BE2C (cell line): Measurements from ENCODE around the gene PTPRN2.

Experiments used
- DNase-seq: peaks from one replicate; pipeline ENCODE4 v3.0.0-alpha.2; 2020
- H3K27me3 ChIP-seq: fragments of 250-450 bp; sonication (Bioruptor Pico); 2 replicates; pipeline ENCODE4 v1.5.1; 2020; ENCODE audit warnings: mild to moderate bottlenecking
- H3K36me3 ChIP-seq: fragments of 250-450 bp; sonication (Bioruptor Pico); 2 replicates; pipeline ENCODE4 v1.5.1; 2020; ENCODE audit warnings: mild to moderate bottlenecking
- H3K4me1 ChIP-seq: fragments of 250-450 bp; sonication (Bioruptor Pico); 2 replicates; pipeline ENCODE4 v1.5.1; 2020
- H3K4me3 ChIP-seq: 2 replicates; pipeline ENCODE4 v1.5.1; 2011; ENCODE audit warnings: low read depth, low read length
- H3K9me3 ChIP-seq: fragments of 250-450 bp; sonication (Bioruptor Pico); 2 replicates; pipeline ENCODE4 v1.5.1; 2020
- TF ChIP-seq, protein P1 (sequence below): IDR thresholded peaks from 2 replicates; pipeline ENCODE4 v1.5.1; 2012; ENCODE audit warnings: mild to moderate bottlenecking, low read depth, low read length

The PTPRN2 gene

DNA sequence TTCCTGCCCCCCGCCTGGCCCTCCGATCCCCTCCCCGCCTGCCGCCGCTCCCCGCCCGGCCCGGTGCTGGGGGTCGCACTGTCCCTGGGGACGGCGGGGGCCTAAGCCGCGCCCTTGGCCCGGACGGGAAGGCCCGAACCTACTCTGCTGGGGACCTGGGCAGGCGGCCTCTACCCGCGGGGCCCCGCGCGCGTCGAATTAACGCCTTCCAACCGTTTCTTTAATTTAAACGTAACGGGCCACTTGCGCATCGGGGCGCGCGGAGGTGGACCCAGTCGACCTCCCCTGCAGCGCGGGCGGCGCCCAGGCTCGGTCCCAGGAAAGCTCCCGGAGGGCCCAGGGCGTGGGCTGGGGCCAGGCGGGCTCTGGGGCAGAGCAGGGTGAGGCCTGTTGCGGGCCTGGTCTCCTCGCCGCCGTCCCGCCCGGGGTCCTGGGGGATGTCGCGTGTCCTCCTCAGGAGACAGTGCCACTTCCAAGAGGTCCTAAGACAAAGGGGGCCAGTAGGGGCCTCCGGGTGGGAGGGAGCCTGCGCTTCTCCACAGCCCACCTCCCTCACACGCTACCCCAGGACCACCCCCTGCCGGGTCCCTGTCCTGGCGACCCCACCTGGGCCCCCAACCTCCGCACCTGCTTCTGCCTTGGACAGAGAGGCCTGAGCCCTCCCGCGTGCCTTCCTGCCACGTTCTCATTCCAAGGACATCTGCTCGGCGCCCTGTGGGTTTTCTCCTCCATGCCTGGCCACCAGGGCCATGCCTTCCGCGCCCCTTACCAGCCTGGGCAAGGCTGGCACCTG, 658 bp upstream of the PTPRN2 start:
- peak; percentile 19 for DNase-seq
- TF ChIP-seq, protein P1, sequence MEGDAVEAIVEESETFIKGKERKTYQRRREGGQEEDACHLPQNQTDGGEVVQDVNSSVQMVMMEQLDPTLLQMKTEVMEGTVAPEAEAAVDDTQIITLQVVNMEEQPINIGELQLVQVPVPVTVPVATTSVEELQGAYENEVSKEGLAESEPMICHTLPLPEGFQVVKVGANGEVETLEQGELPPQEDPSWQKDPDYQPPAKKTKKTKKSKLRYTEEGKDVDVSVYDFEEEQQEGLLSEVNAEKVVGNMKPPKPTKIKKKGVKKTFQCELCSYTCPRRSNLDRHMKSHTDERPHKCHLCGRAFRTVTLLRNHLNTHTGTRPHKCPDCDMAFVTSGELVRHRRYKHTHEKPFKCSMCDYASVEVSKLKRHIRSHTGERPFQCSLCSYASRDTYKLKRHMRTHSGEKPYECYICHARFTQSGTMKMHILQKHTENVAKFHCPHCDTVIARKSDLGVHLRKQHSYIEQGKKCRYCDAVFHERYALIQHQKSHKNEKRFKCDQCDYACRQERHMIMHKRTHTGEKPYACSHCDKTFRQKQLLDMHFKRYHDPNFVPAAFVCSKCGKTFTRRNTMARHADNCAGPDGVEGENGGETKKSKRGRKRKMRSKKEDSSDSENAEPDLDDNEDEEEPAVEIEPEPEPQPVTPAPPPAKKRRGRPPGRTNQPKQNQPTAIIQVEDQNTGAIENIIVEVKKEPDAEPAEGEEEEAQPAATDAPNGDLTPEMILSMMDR, result no peak
- H3K27me3 ChIP-seq, result no peaks in the 10 kb centered on the region
- H3K36me3 ChIP-seq, result no peaks in the 10 kb centered on the region
- H3K4me3 ChIP-seq, result peak overlapping the region; percentile 43
- peaks cover 7% of the 10 kb centered on the region for H3K4me1 ChIP-seq
- H3K9me3 ChIP-seq, result no peaks in the 10 kb centered on the region

DNA sequence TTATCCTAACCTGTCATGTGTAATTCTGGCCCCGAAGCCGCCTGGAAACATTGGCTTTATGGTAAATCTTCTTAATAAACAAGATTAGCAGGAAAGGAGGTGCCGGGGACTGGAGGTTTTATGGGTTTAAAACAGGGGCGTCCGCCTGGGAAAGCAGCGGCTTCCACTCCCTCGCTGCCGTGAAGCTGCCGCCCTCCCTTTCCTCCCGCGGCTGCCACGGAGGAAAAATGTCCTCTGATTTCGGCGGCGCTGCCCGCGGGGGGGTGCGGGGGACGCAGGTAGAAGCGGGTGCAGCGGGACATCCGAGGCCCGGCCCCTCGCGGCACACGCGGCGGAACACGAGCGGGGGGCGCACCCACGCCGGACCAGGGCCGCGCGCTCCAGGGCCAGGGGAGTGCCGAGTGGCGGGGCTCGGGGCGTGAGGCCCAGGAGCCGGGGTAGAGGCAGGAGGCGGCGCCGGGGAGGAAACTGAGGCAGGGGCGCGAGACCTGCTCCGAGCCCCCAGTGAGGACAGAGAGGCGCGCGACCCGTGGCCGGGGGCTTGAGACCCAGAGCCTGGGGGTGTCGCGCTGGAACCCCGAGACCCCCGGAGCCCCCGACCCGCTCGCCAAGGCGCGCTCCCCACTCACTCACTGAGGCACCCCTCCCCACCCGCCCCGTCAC, 993 bp downstream of the PTPRN2 start:
- Histone ChIP-seq H3K36me3 (no peaks in the 10 kb centered on the region), H3K4me1 (peaks cover 7% of the 10 kb centered on the region), H3K9me3 (no peaks in the 10 kb centered on the region), H3K4me3 (peak overlapping the region; percentile 50), H3K27me3 (no peaks in the 10 kb centered on the region)
- no peak for DNase-seq
- TF ChIP-seq, protein P1, result no peak

DNA sequence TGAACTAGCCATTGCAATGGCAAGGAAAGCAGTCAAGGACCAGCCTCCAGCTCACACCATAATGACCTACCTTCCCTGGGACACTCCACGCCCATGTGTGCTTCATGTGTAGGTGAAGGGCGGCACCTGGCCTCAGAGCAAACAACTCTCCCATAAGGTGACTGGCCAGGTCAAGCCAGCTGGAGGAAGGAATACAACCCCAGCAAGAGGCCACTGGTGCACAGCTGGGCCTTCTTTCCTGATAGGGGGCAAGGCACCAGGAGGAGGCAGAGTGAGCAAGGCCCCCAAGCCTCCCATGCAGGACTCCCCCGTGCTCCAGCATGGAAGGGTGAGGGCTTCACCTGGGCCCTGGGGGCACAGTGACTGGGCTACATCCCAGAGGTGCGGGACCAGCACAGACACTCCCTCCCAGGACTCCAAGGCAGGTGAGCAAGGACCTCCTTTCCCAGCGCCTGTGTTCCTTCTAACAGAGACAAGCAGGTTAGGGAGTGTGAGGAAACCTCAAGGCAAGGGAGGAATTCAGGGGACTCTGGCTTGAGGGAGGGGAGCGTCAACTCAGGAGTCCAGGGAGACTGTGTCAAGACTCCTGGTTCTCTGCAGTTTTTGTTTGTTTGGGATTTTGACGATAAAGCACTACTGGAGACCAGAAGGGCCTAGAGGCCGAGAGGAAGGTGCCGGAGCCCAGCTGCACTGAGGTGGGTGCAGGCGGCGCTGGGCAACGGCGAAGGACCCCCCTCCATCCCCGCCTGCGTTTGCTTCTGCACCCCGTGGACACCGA, 1.7 kb downstream of the PTPRN2 start:
- H3K4me3 ChIP-seq, result peak overlapping the region; percentile 50
- H3K9me3 ChIP-seq, result no peaks in the 10 kb centered on the region
- TF ChIP-seq, protein P1, result no peak
- peaks cover 7% of the 10 kb centered on the region for H3K4me1 ChIP-seq
- H3K27me3 ChIP-seq, result no peaks in the 10 kb centered on the region
- no peak for DNase-seq
- no peaks in the 10 kb centered on the region for H3K36me3 ChIP-seq

DNA sequence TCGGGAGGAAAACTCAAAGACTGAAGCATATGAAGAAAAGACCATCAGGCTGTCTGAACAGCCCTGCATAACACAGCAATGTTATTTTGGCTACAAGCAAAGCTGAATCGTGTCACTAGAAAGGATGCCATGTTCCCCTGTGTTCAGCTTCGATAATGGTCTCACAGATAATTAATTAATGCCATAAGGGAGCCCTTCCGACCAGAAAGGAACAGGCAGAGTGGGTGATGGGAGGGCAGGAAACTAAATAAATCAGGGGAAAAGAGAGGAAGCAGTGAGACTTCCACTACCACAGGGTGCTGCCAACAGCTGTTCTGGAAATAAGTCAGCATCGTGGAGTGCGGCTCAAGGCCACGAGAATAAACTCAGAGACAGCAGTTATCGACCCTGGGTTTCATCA, 3.2 kb downstream of the PTPRN2 start:
- no peaks in the 10 kb centered on the region for H3K36me3 ChIP-seq
- no peaks in the 10 kb centered on the region for H3K9me3 ChIP-seq
- no peak overlapping the region for H3K4me3 ChIP-seq
- TF ChIP-seq, protein P1, result no peak
- DNase-seq, result no peak
- no peaks in the 10 kb centered on the region for H3K27me3 ChIP-seq
- peaks cover 7% of the 10 kb centered on the region for H3K4me1 ChIP-seq

DNA sequence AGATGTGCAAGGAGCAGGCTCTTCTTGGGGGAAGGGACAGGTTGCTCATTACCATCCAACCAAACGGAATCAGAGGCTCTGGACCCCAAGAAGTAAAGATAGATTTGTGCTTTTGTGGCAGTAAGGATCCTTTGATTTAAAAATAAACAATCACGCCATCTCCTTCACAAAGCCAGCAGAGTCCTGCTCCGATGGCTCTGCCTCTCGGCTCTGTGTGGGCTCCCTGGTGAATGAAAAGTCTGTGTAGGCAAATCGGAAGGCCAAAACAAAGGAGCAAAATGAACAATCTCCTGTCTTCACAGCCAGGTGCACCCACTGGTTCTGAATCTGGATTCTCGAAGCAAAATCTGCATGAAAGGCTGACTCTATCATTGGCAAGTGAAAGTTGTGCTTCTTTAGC, 3.8 kb downstream of the PTPRN2 start:
- peaks cover 7% of the 10 kb centered on the region for H3K4me1 ChIP-seq
- DNase-seq, result no peak
- TF ChIP-seq, protein P1, result no peak
- H3K36me3 ChIP-seq, result no peaks in the 10 kb centered on the region
- H3K9me3 ChIP-seq, result no peaks in the 10 kb centered on the region
- no peaks in the 10 kb centered on the region for H3K27me3 ChIP-seq
- no peak overlapping the region for H3K4me3 ChIP-seq
